ENCODE data around the gene CNTNAP5. TPM values are rescaled to one million over a fixed set of nuclear protein-coding genes. Genes with fewer than 3 reads are reported as not detected.

Gene CNTNAP5
- total and polyA plus RNA-seq, 2 donors (not counting 1 experiment from before 2014, with no cell fraction given) = not detected

GRCh38 chr2:124692216-124692615, 667.1 kb downstream of the CNTNAP5 start:
- peaks cover 0 to 6% (median 3%) of the 10 kb centered on the region in 3 donors for H3K9me3 ChIP-seq (ENCODE audit: control extremely low read depth in 1 of 3, control insufficient read depth in 2 of 3, insufficient read depth in 1 of 3, low read length in 2 of 3)
- ChIA-PET CTCF (no interaction called here), POLR2A (no interaction called here)
- H2AFZ ChIP-seq (ENCODE audit: insufficient read depth, low read depth, low read length, poor library complexity, severe bottlenecking) = no peak overlapping the region
- no peaks in the 10 kb centered on the region for H3K4me1 ChIP-seq (ENCODE audit: control insufficient read depth in 2 of 2, insufficient read depth in 2 of 2, low read length in 2 of 2)
- no peak for DNase-seq
- no peaks in the 10 kb centered on the region for H4K20me1 ChIP-seq (ENCODE audit: control insufficient read depth, insufficient read depth, low read length, poor library complexity, severe bottlenecking)
- TF ChIP-seq CTCF (IDR thresholded peaks at IDR 0.05) (no peak), EZH2 (IDR thresholded peaks at IDR 0.05; ENCODE audit: borderline replicate concordance, insufficient read depth, low read depth, low read length, poor library complexity, severe bottlenecking) (no peak)
- H3K79me2 ChIP-seq (ENCODE audit: control insufficient read depth, insufficient read depth, low read length) = no peaks in the 10 kb centered on the region
- no peak overlapping the region for H3K4me2 ChIP-seq (replicated peaks; ENCODE audit: low read depth, low read length, poor library complexity, severe bottlenecking)
- Mint-ChIP-seq H3K27ac (no peak overlapping the region), H3K27me3 (no peaks in the 10 kb centered on the region), H3K4me3 (no peak overlapping the region), H3K4me1 (no peaks in the 10 kb centered on the region), H3K9me3 (ENCODE audit: insufficient read depth) (peaks cover 10% of the 10 kb centered on the region)
- intact Hi-C loops (cut with micrococcal nuclease) = no loop called here
- H3K36me3 ChIP-seq (replicated peaks in 1 of 2; ENCODE audit: control extremely low read depth in 1 of 2, control insufficient read depth in 1 of 2, extremely low read depth in 1 of 2, insufficient read depth in 2 of 2, low read length in 1 of 2) = no peaks in the 10 kb centered on the region
- H3K27ac ChIP-seq (ENCODE audit: low read length in 2 of 2) = no peak overlapping the region
- ATAC-seq (ENCODE audit: low read depth) = no peak
- no peaks in the 10 kb centered on the region for H3K27me3 ChIP-seq (replicated peaks in 1 of 4; ENCODE audit: control extremely low read depth in 1 of 4, control insufficient read depth in 3 of 4, insufficient read depth in 4 of 4, low read length in 3 of 4)
- H3K4me3 ChIP-seq (ENCODE audit: control extremely low read depth in 1 of 5, extremely low read depth in 1 of 5, insufficient read depth in 1 of 5, low read depth in 2 of 5, low read length in 4 of 5) = no peak overlapping the region
- H3K9ac ChIP-seq (ENCODE audit: low read length) = no peak overlapping the region

- Histone ChIP-seq H3K27ac (ENCODE audit: low read length in 2 of 2) (no peak overlapping the region), H3K4me1 (ENCODE audit: control insufficient read depth in 2 of 2, insufficient read depth in 2 of 2, low read length in 2 of 2) (no peaks in the 10 kb centered on the region), H3K9ac (ENCODE audit: low read length) (no peak overlapping the region), H3K79me2 (ENCODE audit: control insufficient read depth, insufficient read depth, low read length) (no peaks in the 10 kb centered on the region), H3K4me2 (replicated peaks; ENCODE audit: low read depth, low read length, poor library complexity, severe bottlenecking) (no peak overlapping the region), H2AFZ (ENCODE audit: insufficient read depth, low read depth, low read length, poor library complexity, severe bottlenecking) (no peak overlapping the region), H3K27me3 (replicated peaks in 1 of 4; ENCODE audit: control extremely low read depth in 1 of 4, control insufficient read depth in 3 of 4, insufficient read depth in 4 of 4, low read length in 3 of 4) (no peaks in the 10 kb centered on the region), H4K20me1 (ENCODE audit: control insufficient read depth, insufficient read depth, low read length, poor library complexity, severe bottlenecking) (no peaks in the 10 kb centered on the region), H3K4me3 (ENCODE audit: control extremely low read depth in 1 of 5, extremely low read depth in 1 of 5, insufficient read depth in 1 of 5, low read depth in 2 of 5, low read length in 4 of 5) (no peak overlapping the region), H3K9me3 (ENCODE audit: control extremely low read depth in 1 of 3, control insufficient read depth in 2 of 3, insufficient read depth in 1 of 3, low read length in 2 of 3) (peaks cover 0 to 6% (median 6%) of the 10 kb centered on the region in 3 donors), H3K36me3 (replicated peaks in 1 of 2; ENCODE audit: control extremely low read depth in 1 of 2, control insufficient read depth in 1 of 2, extremely low read depth in 1 of 2, insufficient read depth in 2 of 2, low read length in 1 of 2) (no peaks in the 10 kb centered on the region)
- DNase-seq = no peak
- WGBS (ENCODE audit: insufficient coverage) = no CpG with 5 or more reads among the region's 1 CpG
- TF ChIP-seq CTCF (IDR thresholded peaks at IDR 0.05) (no peak), EZH2 (IDR thresholded peaks at IDR 0.05; ENCODE audit: borderline replicate concordance, insufficient read depth, low read depth, low read length, poor library complexity, severe bottlenecking) (no peak)
- no peak overlapping the region for H3K4me3 Mint-ChIP-seq
- peaks cover 10% of the 10 kb centered on the region for H3K9me3 Mint-ChIP-seq (ENCODE audit: insufficient read depth)
- ChIA-PET POLR2A (no interaction called here), CTCF (no interaction called here)
- H3K27me3 Mint-ChIP-seq = no peaks in the 10 kb centered on the region
- no peak overlapping the region for H3K27ac Mint-ChIP-seq
- intact Hi-C loops (cut with micrococcal nuclease) = no loop called here
- no peak for ATAC-seq (ENCODE audit: low read depth)
- no peaks in the 10 kb centered on the region for H3K4me1 Mint-ChIP-seq
Observed at GRCh38 chr2:124692707-124693106, 667.6 kb downstream of the CNTNAP5 start.
